IPS DF 6.9 (cell line): ENCODE data around the gene PER1.
"Not testable (repeated sequence)": the region's sequence is repeated elsewhere in the genome, so short reads cannot be mapped to it uniquely, and the experiment has no call there.

Source experiments
- DNase-seq: peaks from one replicate; pipeline ENCODE4 v3.0.0-alpha.2; 2013; ENCODE audit warnings: low read depth, low spot score
- H3K27ac ChIP-seq: one replicate; pipeline ENCODE4 v1.5.1; 2013; ENCODE audit warnings: low read length, control low read depth
- H3K27me3 ChIP-seq: 2 replicates; pipeline ENCODE4 v1.6.1; 2013; ENCODE audit warnings: mild to moderate bottlenecking, low read length; ENCODE audit not compliant: control insufficient read depth, insufficient read depth
- H3K36me3 ChIP-seq: 2 replicates; pipeline ENCODE4 v1.6.1; 2013; ENCODE audit warnings: low read length; ENCODE audit not compliant: control insufficient read depth, insufficient read depth
- H3K4me1 ChIP-seq: 2 replicates; pipeline ENCODE4 v1.6.1; 2013; ENCODE audit warnings: low read length; ENCODE audit not compliant: control insufficient read depth, insufficient read depth
- H3K4me3 ChIP-seq: 2 replicates; pipeline ENCODE4 v1.5.1; 2013; ENCODE audit warnings: mild to moderate bottlenecking, low read length
- H3K9me3 ChIP-seq: 2 replicates; pipeline ENCODE4 v1.6.1; 2013; ENCODE audit warnings: low read length, inconsistent platforms; ENCODE audit not compliant: control insufficient read depth, insufficient read depth
- WGBS: extraction: QIAGEN DNeasy Blood & Tissue Kit; methylation state at CpG from one replicate; pipeline ENCODE4 v1.1.7; 2013; ENCODE audit warnings: mixed read lengths, missing lambda C conversion rate; ENCODE audit not compliant: insufficient read length, insufficient coverage; 5-methylcytosine and 5-hydroxymethylcytosine counted together

PER1 gene

GRCh38 chr17:8186787-8187516 lies 34.7 kb upstream of the PER1 start:
- Histone ChIP-seq H3K36me3 (no peaks in the 10 kb centered on the region), H3K4me1 (peaks cover 8% of the 10 kb centered on the region), H3K27me3 (no peaks in the 10 kb centered on the region), H3K9me3 (no peaks in the 10 kb centered on the region), H3K4me3 (peak overlapping the region; percentile 74; the same call in 1 of the 2 replicates), H3K27ac (no peak overlapping the region)
- no peak for DNase-seq
- no CpG with 5 or more reads among the region's 32 CpGs for WGBS

GRCh38 chr17:8186446-8186786 lies 34.2 kb upstream of the PER1 start:
- H3K4me1 ChIP-seq, result peaks cover 8% of the 10 kb centered on the region
- H3K9me3 ChIP-seq, result no peaks in the 10 kb centered on the region
- no peak overlapping the region for H3K27ac ChIP-seq
- no peaks in the 10 kb centered on the region for H3K27me3 ChIP-seq
- DNase-seq, result no peak
- no peaks in the 10 kb centered on the region for H3K36me3 ChIP-seq
- H3K4me3 ChIP-seq, result peak overlapping the region; percentile 74; the same call in 1 of the 2 replicates
- WGBS, result no CpG with 5 or more reads among the region's 23 CpGs

- H3K27ac ChIP-seq, result no peak overlapping the region
- H3K27me3 ChIP-seq, result no peaks in the 10 kb centered on the region
- peak overlapping the region; percentile 74; the same call in 1 of the 2 replicates for H3K4me3 ChIP-seq
- H3K9me3 ChIP-seq, result no peaks in the 10 kb centered on the region
- whole genome bisulfite sequencing, result no CpG with 5 or more reads among the region's 44 CpGs
- DNase-seq, result no peak
- H3K36me3 ChIP-seq, result no peaks in the 10 kb centered on the region
- H3K4me1 ChIP-seq, result peaks cover 8% of the 10 kb centered on the region
These were observed 33.6 kb upstream of the PER1 start for GRCh38 chr17:8185582-8186445.

GRCh38 chr17:8176998-8177731 lies 25.0 kb upstream of the PER1 start:
- WGBS, result no CpG with 5 or more reads among the region's 19 CpGs
- no peak overlapping the region for H3K27ac ChIP-seq
- no peaks in the 10 kb centered on the region for H3K9me3 ChIP-seq
- no peaks in the 10 kb centered on the region for H3K36me3 ChIP-seq
- peak overlapping the region; percentile 48; the same call in 1 of the 2 replicates for H3K4me3 ChIP-seq
- H3K27me3 ChIP-seq, result no peaks in the 10 kb centered on the region
- peaks cover 5% of the 10 kb centered on the region for H3K4me1 ChIP-seq
- no peak for DNase-seq

- no peak for DNase-seq
- Histone ChIP-seq H3K36me3 (no peaks in the 10 kb centered on the region), H3K4me3 (peak within 1 kb of the TSS; percentile 48; the same call in 1 of the 2 replicates), H3K4me1 (peaks cover 5% of the 10 kb centered on the region), H3K9me3 (no peaks in the 10 kb centered on the region), H3K27me3 (no peaks in the 10 kb centered on the region), H3K27ac (no peak within 1 kb of the TSS)
- WGBS, result no CpG with 5 or more reads among the region's 56 CpGs
These were observed 24.2 kb upstream of the PER1 start, which contains the start of gene TMEM107 for GRCh38 chr17:8176197-8176940. Gene TMEM107 (minus strand): TSS chr17:8176380. CDS start chr17:8176286, 94 bp downstream.

GRCh38 chr17:8175795-8176196 lies 23.6 kb upstream of the PER1 start:
- no CpG with 5 or more reads among the region's 11 CpGs for WGBS
- Histone ChIP-seq H3K27me3 (no peaks in the 10 kb centered on the region), H3K27ac (no peak overlapping the region), H3K9me3 (no peaks in the 10 kb centered on the region), H3K4me1 (peaks cover 5% of the 10 kb centered on the region), H3K4me3 (peak overlapping the region; percentile 48; the same call in 1 of the 2 replicates), H3K36me3 (no peaks in the 10 kb centered on the region)
- no peak for DNase-seq

- Histone ChIP-seq H3K36me3 (no peaks in the 10 kb centered on the region), H3K4me1 (peaks cover 5% of the 10 kb centered on the region), H3K9me3 (no peaks in the 10 kb centered on the region), H3K27ac (no peak overlapping the region), H3K4me3 (peak overlapping the region; percentile 41; the same call in 1 of the 2 replicates), H3K27me3 (no peaks in the 10 kb centered on the region)
- no CpG with 5 or more reads among the region's 14 CpGs for WGBS
- no peak for DNase-seq
These were observed 21.7 kb upstream of the PER1 start for GRCh38 chr17:8173871-8174322.

GRCh38 chr17:8173056-8173870 lies 21.1 kb upstream of the PER1 start:
- H3K27ac ChIP-seq, result no peak overlapping the region
- no peaks in the 10 kb centered on the region for H3K9me3 ChIP-seq
- no peaks in the 10 kb centered on the region for H3K36me3 ChIP-seq
- no peaks in the 10 kb centered on the region for H3K27me3 ChIP-seq
- H3K4me1 ChIP-seq, result peaks cover 5% of the 10 kb centered on the region
- WGBS, result no CpG with 5 or more reads among the region's 23 CpGs
- DNase-seq, result no peak
- H3K4me3 ChIP-seq, result peak overlapping the region; percentile 41; the same call in 1 of the 2 replicates

GRCh38 chr17:8170186-8170585 lies 18.0 kb upstream of the PER1 start:
- no CpG with 5 or more reads among the region's 19 CpGs for WGBS
- not testable (repeated sequence) for DNase-seq, H3K4me3 ChIP-seq, H3K27ac ChIP-seq, H3K9me3 ChIP-seq, H3K4me1 ChIP-seq, H3K36me3 ChIP-seq, H3K27me3 ChIP-seq
